ENCODE results near the gene FBF1.

Gene FBF1

GRCh38 chr17:75937652-75938051 lies 3.2 kb downstream of the FBF1 start:
- Histone ChIP-seq H3K79me2 (ENCODE audit: insufficient read depth, low read length) (peaks cover 6% of the 10 kb centered on the region; the same call in 1 of the 2 replicates), H3K4me1 (ENCODE audit: insufficient read depth, low read length, poor library complexity, severe bottlenecking) (peaks cover 9% of the 10 kb centered on the region), H3K9me3 (ENCODE audit: insufficient read depth, low read depth, low read length) (no peaks in the 10 kb centered on the region), H3K27me3 (ENCODE audit: insufficient read depth, low read length, poor library complexity, severe bottlenecking) (no peaks in the 10 kb centered on the region), H3K4me3 (ENCODE audit: low read length, poor library complexity, severe bottlenecking) (no peak overlapping the region), H3K36me3 (ENCODE audit: insufficient read depth, low read length) (no peaks in the 10 kb centered on the region), H4K20me1 (ENCODE audit: insufficient read depth, low read length, poor library complexity, severe bottlenecking) (no peaks in the 10 kb centered on the region), H2AFZ (ENCODE audit: low read length) (no peak overlapping the region), H3F3A (ENCODE audit: low read depth) (no peaks in the 10 kb centered on the region), H3K9me2 (replicated peaks; ENCODE audit: low read depth, low read length) (no peaks in the 10 kb centered on the region), H3K4me2 (ENCODE audit: low read depth, low read length, poor library complexity, severe bottlenecking) (no peak overlapping the region), H3K9ac (ENCODE audit: low read depth, low read length, poor library complexity, severe bottlenecking) (no peak overlapping the region)
- TF ChIP-seq, protein P1, sequence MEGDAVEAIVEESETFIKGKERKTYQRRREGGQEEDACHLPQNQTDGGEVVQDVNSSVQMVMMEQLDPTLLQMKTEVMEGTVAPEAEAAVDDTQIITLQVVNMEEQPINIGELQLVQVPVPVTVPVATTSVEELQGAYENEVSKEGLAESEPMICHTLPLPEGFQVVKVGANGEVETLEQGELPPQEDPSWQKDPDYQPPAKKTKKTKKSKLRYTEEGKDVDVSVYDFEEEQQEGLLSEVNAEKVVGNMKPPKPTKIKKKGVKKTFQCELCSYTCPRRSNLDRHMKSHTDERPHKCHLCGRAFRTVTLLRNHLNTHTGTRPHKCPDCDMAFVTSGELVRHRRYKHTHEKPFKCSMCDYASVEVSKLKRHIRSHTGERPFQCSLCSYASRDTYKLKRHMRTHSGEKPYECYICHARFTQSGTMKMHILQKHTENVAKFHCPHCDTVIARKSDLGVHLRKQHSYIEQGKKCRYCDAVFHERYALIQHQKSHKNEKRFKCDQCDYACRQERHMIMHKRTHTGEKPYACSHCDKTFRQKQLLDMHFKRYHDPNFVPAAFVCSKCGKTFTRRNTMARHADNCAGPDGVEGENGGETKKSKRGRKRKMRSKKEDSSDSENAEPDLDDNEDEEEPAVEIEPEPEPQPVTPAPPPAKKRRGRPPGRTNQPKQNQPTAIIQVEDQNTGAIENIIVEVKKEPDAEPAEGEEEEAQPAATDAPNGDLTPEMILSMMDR (conservative IDR thresholded peaks at IDR 0.05; ENCODE audit: low read length), result no peak
- no peak for TF ChIP-seq EZH2phosphoT487 (IDR thresholded peaks at IDR 0.05; ENCODE audit: borderline replicate concordance)

- Histone ChIP-seq H3K36me3 (ENCODE audit: insufficient read depth, low read length) (no peaks in the 10 kb centered on the region), H3K4me1 (ENCODE audit: insufficient read depth, low read length, poor library complexity, severe bottlenecking) (no peaks in the 10 kb centered on the region), H3K79me2 (ENCODE audit: insufficient read depth, low read length) (no peaks in the 10 kb centered on the region), H3K9ac (ENCODE audit: low read depth, low read length, poor library complexity, severe bottlenecking) (no peak overlapping the region), H3K9me2 (replicated peaks; ENCODE audit: low read depth, low read length) (no peaks in the 10 kb centered on the region), H3K27me3 (ENCODE audit: insufficient read depth, low read length, poor library complexity, severe bottlenecking) (no peaks in the 10 kb centered on the region), H3F3A (ENCODE audit: low read depth) (no peaks in the 10 kb centered on the region), H3K4me3 (ENCODE audit: low read length, poor library complexity, severe bottlenecking) (no peak overlapping the region), H3K4me2 (ENCODE audit: low read depth, low read length, poor library complexity, severe bottlenecking) (no peak overlapping the region), H3K9me3 (ENCODE audit: insufficient read depth, low read depth, low read length) (no peaks in the 10 kb centered on the region), H2AFZ (ENCODE audit: low read length) (no peak overlapping the region), H4K20me1 (ENCODE audit: insufficient read depth, low read length, poor library complexity, severe bottlenecking) (no peaks in the 10 kb centered on the region)
- TF ChIP-seq, protein P1 (conservative IDR thresholded peaks at IDR 0.05; ENCODE audit: low read length), result no peak
- TF ChIP-seq EZH2phosphoT487 (IDR thresholded peaks at IDR 0.05; ENCODE audit: borderline replicate concordance), result no peak
Observed at GRCh38 chr17:75933808-75934207, 7.0 kb downstream of the FBF1 start.

DNA sequence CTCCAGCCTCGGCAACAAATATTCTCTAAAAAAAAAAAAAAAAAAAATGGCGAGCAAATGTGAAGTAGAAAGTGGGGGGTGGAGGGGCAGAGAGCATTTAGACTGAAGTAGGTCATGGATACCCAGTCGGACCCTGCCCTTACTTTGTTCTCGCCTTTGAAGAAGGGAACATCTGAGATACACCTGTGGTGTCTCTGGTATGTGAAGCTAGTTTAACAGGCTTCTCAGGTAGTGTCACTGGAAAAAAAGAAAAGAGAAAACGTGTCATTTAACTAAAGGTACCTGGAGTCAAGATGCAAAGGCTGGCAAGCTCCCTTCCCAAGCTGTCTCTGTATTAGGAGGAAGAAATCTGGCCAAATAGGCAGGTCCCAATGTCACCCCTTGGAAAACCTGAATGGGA lies 8.0 kb downstream of the FBF1 start:
- no peak overlapping the region for H3K4me3 ChIP-seq (ENCODE audit: low read length, poor library complexity, severe bottlenecking)
- no peak overlapping the region for H3K4me2 ChIP-seq (ENCODE audit: low read depth, low read length, poor library complexity, severe bottlenecking)
- H3F3A ChIP-seq (ENCODE audit: low read depth), result no peaks in the 10 kb centered on the region
- TF ChIP-seq EZH2phosphoT487 (IDR thresholded peaks at IDR 0.05; ENCODE audit: borderline replicate concordance), result no peak
- TF ChIP-seq, protein P1 (conservative IDR thresholded peaks at IDR 0.05; ENCODE audit: low read length), result no peak
- H3K9me2 ChIP-seq (replicated peaks; ENCODE audit: low read depth, low read length), result no peaks in the 10 kb centered on the region
- H3K79me2 ChIP-seq (ENCODE audit: insufficient read depth, low read length), result no peaks in the 10 kb centered on the region
- H3K27me3 ChIP-seq (ENCODE audit: insufficient read depth, low read length, poor library complexity, severe bottlenecking), result no peaks in the 10 kb centered on the region
- H2AFZ ChIP-seq (ENCODE audit: low read length), result no peak overlapping the region
- no peaks in the 10 kb centered on the region for H3K9me3 ChIP-seq (ENCODE audit: insufficient read depth, low read depth, low read length)
- no peak overlapping the region for H3K9ac ChIP-seq (ENCODE audit: low read depth, low read length, poor library complexity, severe bottlenecking)
- no peaks in the 10 kb centered on the region for H3K36me3 ChIP-seq (ENCODE audit: insufficient read depth, low read length)
- no peaks in the 10 kb centered on the region for H3K4me1 ChIP-seq (ENCODE audit: insufficient read depth, low read length, poor library complexity, severe bottlenecking)
- H4K20me1 ChIP-seq (ENCODE audit: insufficient read depth, low read length, poor library complexity, severe bottlenecking), result no peaks in the 10 kb centered on the region
